Measurements from ENCODE around the gene PRKCE. TPM values are rescaled to one million over a fixed set of nuclear protein-coding genes. Genes with fewer than 3 reads are reported as not detected.

Gene PRKCE
- total RNA-seq, 1 donor from 2014 or later = 13.7 TPM

DNA sequence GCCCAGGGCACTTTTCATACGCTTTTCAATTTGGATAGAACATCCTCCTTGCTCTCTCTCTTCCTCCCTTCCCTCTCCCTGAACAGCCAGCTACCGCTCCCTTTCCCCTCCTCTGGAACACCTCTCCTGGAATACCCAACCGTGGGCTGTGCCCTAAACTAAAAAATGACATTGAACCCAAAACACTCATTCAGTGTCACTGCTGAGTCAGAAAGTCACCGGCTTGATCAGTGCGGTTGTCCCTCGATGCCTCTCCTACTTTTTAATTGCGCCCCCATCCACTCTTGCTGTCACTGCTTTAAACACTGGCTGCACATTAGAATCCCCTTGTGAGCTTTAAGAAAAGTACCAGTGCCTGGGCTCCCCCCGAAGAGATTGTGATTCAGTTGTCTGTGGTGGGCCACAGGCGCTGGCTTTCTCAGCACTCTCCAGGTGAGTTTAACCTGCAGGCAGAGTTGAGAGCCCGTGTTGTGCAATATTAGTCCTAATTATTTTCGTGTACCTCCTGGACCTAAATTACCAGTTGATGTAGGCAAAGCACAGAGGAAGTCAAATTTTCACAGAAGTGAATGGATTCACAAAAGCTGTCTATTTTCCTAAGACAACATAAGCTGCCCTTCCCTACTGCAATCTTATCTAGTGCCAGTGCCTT is 302.0 kb downstream of the PRKCE start:
- intact Hi-C loops (cut with micrococcal nuclease) = no loop called here

DNA sequence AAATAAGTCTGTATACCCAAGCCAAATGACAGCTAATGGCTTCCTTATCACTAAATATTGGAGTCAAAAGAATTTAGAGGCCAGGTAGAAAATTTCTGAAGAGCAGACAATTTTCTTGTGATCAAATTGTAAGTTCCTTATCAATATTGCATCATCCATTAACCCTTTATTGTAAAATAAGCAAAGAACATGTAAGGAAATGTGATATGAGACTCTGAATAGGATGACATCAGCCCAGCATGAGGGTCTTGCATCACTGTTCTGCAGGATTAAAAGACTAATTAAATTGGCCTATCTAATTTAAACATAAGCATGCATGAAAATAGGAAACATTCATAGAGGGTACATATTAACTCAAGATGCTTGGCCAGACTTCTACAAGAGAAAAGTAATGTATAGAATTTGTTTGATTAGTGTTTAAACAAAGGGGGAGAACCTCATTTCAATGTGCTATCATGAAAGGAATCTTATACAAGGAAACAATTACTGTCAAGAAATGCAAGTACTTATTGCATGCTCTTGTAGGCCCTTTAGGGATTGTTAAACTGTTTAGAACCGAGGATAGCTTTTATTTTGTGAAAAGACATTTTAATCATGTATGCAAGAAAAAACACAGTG is 302.9 kb downstream of the PRKCE start:
- intact Hi-C loops (cut with micrococcal nuclease) = no loop called here

DNA sequence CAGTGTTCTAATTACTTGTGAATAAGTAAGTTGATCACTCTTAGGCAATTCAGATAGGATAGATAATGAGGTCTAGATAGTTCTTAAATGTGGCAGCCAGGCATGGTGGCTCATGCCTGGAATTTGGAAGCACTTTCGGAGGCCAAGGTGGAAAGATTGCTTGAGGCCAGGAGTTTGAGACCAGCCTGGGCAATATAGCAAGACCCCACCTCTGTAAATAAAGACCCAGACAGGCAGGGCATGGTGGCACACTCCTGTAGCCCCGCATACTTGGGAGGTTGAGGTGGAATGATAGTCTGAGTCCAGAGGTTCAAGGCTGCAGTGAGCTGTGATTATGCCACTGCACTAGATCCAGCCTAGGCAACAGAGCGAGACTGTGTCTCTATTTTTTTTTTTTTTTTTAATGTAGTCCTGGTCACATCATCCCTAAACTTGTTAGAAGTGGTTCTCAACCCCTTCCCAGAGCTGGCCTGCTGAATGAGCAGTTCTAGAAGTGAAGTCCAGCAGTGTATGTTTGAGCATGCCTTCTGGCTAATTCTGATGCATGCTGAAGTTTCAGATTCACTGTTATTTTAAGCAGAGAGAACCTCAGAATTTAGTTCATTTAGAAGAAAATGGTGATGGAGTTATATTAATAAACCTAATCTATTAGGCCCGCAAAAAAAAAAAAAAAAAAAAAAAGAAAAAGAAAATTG is 306.2 kb downstream of the PRKCE start:
- intact Hi-C loops (cut with micrococcal nuclease) = no loop called here

DNA sequence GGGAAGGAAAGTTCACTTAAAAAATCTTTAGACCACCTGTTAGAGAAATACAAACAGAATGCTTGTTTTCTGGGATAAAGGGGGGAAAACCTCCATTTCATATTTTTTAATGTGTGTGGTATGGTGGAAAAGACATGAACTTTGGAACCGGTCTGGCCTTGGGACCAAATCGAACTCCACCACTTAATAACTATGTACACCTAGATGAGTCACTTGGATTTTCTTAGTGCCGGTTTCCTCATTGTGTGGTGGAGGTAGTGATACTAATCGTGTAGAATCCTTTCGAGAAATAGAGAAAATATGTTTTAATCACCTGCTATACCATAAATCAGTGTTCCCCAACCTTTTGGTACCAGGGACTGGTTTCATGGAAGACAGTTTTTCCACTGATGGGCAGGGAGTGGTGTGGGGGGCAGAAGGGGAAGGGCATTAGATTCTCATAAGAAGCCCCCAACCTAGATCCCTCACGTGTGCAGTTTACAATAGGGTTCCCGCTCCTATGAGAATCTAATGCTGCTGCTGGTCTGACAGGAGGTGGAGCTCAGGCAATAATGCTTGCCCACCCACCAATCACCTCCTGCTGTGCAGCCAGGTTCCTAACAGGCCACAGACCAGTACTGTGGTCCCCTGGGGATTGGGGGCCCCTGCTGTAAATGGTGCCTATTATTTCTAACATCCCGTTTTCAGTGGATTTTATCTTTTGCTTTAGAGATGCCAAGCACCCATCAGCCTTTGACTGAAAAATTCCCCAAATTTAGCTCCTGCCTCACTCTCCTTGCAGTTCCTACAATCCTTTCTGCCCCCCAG is 308.8 kb downstream of the PRKCE start:
- intact Hi-C loops (cut with micrococcal nuclease) = no loop called here

DNA sequence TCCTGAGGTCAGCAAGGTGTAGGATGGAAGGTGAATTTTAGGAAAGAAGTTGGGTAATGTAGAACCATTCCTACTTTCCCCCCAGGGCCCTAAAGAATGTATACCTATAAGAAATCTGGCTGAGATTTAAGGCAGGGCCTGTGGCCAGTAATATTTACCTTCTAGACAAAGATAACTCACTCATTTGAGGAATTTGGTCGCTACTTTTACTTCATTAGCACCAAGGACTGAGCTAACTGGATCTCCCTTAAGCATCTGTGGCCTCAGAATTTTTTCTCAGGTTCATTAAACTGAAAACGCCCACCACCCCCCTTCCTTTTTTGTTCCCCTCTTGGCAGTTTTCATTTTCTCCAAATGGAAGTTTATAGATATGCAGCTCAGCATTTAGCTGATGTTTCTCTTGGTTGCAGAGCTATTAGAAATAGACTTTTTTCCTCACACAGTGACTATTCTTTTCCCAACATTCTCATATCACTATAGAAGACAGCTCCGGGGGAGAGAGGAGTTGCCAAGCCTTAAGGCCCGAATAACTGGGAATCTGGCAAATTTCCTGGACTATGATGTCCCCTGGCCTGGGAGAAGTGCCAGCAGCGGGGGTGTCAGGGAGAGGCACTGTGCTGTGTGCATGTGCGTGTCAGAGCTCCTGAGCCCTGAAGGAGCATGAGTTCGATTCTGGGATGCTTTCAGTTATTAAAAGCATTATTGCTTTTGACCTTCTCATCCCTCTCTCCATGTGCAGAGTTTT is 310.9 kb downstream of the PRKCE start:
- intact Hi-C loops (cut with micrococcal nuclease) = no loop called here

DNA sequence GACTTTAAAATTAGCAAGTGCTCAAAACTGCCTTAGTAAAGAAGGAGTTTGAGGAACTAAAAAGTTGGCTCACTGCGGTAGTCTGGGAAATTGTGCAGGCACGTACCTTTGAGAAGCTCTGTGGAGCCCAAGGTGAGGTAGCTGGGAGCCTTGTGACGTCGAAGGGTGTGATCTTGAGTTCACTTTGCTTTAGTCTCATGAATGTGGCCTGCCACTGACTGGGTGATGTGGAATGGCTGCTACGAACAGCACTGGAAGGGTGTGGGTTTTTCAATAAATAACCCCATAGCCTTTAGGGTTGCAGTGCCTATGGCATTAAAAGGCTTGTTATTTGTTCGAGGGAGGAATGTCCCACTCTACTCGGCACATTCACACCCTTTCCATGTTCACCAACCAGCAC is 312.3 kb downstream of the PRKCE start:
- intact Hi-C loops (cut with micrococcal nuclease) = no loop called here

DNA sequence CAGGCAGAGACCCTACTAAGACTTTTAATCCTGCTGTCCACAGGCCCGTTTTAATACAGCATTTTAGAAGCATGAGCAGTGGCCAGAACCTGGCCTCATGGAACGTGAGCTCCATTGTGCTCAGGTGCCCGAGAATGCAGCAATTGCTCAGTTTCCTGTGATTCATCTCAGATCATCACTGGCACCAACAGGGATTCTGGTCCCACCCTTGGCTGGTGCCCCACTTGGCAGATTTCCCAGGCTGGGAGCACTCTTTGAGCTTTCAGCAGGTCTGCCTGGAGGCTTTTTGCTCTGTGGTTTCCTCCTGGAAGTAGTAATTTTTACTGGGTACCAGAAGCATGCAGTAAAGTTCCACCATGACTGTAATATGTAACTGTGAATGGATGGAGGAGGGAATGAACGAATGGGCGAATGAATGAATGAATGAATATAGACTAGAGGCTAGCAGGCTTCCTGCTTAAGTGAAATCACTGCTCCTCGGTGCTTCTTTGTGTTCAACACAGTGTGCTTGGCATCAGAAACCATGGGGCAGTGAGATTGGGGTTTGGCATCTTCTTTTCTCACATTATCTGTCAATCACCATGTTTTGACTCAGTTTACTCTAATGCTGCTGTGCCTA is 312.9 kb downstream of the PRKCE start:
- intact Hi-C loops (cut with micrococcal nuclease) = no loop called here

DNA sequence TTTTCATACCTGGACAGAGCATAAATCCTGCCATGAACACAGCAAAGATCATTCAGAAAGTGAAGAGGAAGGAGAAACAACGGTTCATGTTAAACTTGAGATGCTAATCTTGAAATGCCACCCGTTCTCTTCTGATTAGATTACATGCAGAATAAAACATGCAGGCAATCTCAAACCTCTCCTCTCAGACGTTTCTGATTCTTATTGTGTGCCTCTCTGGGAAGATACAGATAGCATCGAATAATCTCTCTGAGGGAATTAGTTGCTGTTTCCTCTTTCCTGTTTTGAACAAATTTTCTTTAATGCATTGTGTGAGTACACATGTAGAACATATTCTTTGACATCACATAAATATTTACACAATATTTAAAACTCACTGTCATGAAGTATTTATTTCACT is 313.4 kb downstream of the PRKCE start:
- intact Hi-C loops (cut with micrococcal nuclease) = no loop called here

DNA sequence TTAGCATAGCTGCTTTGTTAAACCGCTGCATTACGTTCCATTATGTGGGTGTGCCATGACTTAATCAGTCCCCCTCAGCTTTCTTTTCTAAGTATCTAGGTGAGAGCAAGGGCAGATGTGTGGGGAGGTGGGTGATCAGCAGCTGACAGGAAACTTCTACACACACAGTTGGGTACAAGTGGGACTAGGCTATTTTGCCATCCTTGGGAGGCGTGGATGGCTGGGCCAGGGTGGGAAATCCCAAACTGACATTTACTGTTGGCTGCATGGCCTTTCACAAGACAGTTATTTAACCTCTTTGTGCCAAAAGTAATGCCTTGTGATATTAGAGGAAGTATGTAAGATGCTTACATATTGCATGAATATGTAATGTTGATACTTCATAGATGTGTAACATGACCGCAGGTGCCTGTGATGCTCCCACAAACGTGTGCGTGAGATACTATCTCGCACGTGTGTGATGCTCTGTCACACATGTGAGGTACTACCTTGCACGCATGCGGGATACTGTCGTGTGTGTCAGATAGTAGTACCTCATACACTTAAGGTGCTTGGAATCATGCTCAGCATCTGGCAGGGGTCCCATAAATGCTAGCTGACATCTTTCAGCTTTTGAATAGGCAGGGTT is 314.5 kb downstream of the PRKCE start:
- intact Hi-C loops (cut with micrococcal nuclease) = no loop called here

DNA sequence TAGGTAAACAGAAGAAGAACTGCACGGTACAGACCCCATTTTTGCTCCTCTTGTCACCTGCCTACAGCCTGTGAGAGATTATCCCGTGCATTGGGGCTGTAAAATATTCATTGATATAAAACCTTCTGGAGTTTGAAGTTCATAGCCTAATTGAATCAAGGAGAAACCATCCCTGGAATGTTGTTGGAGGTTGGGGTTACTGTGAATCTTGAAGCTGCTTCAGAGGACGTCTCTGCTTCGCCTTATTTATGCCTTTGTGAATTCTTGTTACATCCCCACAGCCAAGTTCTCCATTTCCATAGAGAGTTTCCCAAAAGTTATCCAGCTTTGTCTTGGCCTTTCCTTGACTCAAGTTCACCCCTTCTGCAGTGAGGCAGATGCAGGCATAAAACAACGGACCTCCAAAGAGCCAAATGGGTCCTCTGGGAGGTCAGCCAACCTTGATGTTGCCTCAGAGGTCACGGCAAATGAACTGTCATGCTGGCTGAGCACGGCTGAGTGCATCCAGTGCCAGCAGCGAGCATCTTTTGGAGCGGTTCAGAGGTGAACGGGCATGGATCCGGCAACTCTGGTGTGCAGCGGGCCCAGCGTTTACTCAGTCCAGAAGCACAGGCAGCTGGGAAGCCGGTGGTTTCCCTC is 317.6 kb downstream of the PRKCE start:
- intact Hi-C loops (cut with micrococcal nuclease) = no loop called here

DNA sequence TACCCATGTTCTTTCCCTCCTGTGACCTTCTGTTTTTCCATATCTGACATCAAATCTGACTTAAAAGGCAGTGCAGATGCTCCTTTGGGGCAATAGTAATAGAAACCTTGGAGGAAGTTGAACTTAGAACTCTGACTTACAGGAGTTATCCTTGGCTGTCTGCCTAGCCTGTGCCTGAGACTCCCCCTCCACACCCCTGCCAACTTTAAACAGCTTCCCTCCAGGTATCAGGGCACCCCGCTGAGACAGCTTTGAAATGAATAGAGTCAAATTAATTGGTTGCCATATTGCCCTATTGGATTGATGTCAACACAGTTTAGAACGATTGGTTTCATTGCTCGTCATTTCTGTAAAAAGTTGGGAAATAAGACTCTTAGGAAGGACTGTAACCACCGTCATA is 322.0 kb downstream of the PRKCE start:
- intact Hi-C loops (cut with micrococcal nuclease) = no loop called here

DNA sequence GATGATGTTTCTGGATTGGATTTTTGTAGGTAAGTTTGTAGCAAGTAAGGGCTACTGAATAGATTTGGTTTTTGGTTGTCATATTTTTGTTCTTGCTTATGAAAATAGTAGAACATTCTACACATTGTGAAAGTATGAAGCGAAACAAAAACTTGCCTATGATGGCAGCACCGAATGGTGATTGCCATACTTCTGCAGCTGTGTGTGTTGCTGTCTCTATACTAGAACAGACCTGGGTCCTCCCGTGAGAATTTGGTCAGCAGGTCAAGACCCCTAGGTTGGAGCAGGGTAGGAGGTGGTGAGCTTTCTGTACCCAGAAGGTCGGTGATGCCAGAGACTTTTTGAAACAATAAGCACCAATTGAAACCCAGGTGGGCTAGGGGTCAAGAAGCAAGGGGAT is 322.6 kb downstream of the PRKCE start:
- intact Hi-C loops (cut with micrococcal nuclease) = no loop called here

DNA sequence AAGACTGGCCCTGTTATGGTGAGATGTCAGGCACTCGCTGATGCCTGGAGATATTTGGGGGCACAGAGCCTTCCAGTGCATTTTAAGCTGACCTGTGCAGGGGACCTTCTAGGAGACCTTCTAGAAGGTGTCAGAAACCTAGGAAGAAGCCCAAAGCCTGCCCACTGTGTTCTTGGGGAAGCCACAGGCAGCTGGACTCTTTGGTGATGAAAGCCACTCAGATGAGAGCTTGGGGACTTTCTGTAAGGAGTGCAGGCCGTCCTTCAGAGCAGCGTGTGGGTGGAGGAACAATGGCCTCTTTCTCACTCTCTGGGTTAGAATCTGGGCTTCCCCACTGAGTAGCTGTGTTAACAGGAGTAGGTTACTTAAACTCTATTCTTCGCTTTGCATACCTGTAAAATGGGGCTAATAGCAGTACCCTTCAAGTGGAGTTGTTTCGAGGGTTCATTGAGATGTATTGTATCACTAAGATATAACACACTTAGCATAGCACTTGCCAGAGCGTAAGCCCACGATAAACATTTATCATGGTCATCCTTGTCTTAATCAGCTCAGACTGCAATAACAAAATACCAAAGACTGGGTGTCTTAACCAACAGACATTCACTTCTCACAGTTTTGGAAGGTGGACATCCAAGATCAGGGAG is 323.4 kb downstream of the PRKCE start:
- intact Hi-C loops (cut with micrococcal nuclease) = no loop called here

DNA sequence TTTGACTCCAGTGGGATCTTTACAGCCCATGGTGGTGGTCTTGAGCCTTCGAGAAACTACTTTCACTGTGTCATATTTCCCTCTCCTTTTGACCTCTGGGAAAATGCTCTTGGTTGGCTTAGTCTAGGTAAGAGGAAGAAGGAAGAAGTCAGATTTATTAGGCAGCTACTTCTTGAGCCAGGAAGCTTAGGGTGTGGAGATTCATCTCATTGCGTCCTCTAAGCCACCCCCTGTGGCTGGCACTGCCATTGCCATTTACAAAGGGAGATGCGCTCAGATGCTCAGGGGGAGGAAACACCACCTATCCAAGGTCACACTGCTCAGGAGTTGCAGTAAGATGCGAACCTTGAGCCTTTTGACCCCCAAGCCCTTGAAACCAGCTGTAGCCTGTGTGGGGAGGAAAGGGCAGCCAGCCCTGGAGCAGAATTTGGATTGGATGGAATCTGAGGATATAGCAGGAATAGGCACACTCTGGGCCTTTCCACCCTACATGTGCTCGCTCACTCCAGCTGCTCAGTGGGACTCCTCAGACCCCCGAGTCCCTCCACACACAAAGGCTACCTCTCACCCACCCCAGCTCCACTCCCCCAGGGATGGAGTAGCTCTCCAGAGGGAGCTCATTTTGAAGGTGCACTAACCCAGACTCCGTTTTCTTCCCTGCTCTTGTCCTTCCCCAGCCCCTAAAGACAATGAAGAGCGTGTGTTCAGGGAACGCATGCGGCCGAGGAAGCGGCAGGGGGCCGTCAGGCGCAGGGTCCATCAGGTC is 324.5 kb downstream of the PRKCE start:
- intact Hi-C loops (cut with micrococcal nuclease) = no loop called here

DNA sequence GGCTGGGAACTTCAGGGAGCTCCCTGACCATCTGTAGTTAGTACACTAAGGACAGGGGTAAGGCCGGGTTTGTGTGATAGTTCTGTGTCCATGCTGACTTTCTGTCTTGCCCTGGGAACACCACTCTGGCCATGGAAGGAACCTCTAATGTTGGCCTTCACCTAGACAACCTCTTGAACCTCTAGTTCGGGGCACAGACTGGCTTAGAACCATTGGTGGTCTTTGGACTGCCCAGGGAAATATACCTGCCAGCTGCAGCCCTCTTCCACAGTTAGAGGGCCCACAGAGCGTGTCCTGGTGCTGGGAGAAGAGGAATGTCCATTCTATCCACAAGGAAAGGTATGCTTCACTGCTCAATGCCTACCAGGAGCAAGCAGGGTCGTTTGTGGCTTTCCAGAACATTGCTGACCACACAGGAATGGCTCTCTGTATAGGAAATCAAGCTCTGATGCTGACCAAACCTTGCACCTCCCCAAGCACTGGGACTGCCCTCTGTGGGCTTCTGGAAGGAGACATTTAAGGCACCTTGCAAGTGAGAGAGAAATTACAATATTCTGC is 326.9 kb downstream of the PRKCE start:
- intact Hi-C loops (cut with micrococcal nuclease) = no loop called here

DNA sequence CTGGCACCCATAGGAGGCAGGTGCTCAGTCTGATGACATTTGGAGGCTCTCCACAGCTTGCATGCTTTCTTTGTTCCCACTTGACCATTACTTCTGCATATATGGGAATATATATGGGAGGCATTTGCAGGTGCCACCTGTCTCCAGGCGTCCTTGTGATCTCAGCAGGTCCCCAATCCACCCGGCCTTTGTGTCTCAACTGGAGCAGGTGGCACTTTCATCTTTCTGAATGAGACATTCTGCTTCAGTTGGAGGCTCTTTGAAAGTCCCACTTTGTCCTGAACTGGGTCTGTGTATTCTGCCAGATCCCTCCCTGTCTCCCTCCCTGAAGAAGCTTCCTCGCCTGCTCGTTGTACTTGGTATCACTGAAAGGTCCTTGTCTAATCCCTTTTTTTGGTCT is 327.6 kb downstream of the PRKCE start:
- intact Hi-C loops (cut with micrococcal nuclease) = no loop called here

DNA sequence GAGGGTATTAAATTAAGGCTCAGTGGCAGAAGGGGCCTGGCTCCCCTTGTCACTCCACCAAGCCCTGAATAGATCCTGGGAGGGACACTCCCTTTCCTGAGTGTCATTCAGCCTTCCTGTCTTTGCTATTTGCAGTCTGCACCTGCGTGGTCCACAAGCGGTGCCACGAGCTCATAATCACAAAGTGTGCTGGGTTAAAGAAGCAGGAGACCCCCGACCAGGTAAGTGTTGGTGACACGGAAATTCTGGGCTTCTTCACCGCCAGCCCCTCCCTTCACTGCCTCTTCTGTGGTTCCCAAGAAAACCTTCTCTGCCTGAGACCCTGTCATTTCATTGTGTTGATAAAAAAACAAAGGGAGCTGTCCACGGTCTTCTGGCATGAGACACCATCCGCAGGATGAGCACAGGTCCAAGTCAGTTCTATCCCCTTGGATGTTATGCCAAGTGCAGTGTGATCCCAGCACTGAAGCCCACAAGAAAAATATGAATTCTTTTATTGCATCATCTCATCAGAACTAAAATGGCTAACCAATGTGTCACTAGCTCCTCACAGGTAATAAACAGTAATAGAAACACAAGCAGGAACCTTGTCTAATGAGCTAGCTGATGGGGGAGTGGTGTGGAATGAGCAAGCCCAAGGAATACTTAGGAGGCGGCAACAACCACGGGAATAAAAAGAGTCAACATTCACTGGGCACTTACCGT is 328.8 kb downstream of the PRKCE start:
- intact Hi-C loops (cut with micrococcal nuclease) = no loop called here

All from T-helper 1 cell treated with Interleukin-12 subunit alpha and Interleukin-12 subunit beta and Interleukin-4 antibody, amounts not matched to agents 30 ng/mL and 1 ng/mL, for 36 hours (primary cell).